HL-60/S4 treated with phorbol 12-myristate 13-acetate at 8.2 ng/mL for 4 days and 3 days (cell line): ENCODE results near the gene MAPT.
"Not testable (repeated sequence)": the region's sequence is repeated elsewhere in the genome, so short reads cannot be mapped to it uniquely, and the experiment has no call there.

Source experiments
- in situ Hi-C: fragments of 300-500 bp; cut with MboI; formaldehyde crosslinking; loops from 2 replicates; pipeline ENCODE4 v1.15.0; 2022; ENCODE audit warnings: low sequenced_read_pairs

Gene MAPT

DNA sequence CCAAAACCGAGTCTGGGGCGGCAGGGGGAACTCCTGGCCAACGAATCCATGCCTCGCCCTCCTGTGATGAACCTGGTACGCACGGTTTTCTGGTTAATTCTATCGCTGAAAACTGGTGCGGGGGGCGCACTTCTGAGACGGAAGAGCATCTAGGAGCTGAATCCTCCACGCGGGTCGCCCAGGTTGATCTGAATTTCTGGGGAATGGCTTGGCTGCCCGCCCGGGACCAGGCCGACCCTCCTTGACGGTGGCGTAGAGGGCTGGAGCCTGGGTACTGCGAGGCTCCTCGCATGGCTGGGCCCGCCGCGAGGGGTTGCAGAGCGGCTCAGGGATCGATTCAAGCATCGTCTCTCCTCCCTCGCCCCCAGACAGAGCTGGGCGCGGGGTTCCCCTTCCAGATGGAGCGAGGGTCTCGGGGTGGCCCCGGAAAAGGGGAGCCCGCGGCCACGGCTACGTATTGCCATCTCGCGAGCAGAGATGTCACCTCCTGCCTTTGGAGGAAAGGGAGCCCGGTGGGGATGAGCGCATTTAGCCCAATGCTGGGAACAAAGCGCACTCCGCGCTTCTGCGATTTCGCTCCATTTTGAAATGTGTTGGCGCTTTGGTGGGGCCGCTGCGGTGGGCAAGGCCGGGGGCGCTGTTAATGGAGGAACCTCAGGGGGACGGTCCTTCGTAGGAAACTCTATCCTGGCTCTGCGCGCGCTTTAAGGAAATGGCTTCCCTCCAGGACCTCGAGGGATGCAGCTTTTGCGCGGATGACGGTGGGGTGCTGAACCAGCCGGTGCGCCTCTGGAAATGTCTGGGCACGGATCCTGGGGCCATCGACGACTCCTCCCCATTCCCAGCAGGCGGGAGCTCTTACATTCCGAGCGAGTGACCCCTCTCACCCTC, 2.7 kb downstream of the MAPT start:
- in situ Hi-C loops: no loop called here

GRCh38 chr17:45900136-45900535, 5.8 kb downstream of the MAPT start:
- in situ Hi-C loops: no loop called here

GRCh38 chr17:45900723-45901415, 6.5 kb downstream of the MAPT start:
- in situ Hi-C loops: no loop called here

DNA sequence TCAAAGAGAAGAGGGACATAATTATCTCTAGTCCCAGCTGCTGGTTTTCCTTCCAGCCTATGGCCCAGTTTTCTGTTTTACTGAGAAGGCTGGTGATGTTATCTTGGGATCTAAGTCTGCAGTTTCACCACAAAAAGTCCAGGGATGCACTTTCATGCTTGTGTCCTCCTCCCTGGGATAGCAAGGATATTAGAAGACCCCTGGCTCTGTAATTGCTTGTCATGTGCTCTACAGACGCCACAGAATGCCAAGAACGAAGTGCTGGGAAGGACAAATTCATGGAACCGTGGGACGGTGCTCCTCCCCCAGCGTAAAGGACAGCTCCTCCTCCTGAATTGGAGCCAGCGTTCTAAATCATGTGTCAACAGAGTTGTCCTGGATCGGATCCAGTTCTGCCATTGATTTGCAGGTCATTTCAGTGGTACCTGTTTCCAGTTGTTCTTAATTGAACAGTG, 8.6 kb downstream of the MAPT start:
- in situ Hi-C loops: no loop called here

GRCh38 chr17:45904866-45905265, 10.5 kb downstream of the MAPT start:
- in situ Hi-C loops: no loop called here

DNA sequence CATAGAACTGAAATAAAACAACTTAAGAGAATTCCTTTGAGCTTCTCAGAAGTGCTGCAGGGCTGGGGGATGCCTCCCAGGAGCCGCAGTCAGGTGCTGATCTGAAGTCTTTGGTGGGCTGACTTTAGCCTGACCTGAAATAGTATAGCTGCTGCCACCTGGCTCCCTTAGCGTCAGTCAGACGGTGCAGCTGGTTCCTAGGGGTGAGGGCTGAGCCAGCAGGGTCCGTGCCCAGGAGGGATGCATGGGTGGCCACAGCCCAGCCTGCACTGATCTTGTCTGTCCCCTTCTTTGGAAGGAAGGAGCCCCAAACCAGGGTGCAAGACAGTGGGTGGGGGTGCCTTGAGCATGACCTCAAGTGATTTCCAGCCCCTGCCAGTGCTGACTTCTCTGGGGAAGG, 11.5 kb downstream of the MAPT start:
- in situ Hi-C loops: no loop called here

- in situ Hi-C loops: no loop called here
Measured at GRCh38 chr17:45906237-45906636, 11.9 kb downstream of the MAPT start.

DNA sequence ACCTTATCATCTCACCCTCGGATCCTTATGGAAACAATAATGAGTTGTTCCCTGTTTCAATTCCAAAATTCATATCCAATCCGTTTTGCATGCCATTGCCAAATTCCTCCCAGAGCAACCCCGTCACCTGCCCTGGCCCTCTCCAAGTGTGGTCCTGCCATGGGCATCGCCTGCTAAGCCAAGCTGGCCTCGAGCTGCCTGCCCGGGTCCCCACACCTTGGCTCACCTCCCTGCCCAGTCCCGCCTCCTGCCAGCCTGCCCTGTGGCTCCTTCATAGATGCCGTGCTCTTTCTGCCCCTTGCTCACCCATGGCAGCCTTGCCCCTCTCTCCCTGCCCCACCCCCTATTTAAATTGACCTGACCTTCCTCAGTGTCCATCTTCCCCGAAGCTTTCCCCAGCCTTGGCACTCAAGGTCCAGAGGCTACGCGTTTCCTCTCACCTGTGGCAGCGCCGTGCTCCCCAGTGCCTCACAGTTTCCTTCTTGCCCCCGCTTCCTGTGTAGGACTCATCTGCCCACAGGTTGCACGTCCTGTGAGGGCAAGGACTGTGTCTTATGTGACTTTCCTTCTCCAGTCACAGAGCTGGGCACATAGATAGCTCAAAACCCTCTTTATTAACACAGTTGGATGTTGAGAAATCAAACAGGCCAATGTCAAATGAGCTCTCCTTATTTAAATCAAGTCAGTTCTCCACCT, 12.7 kb downstream of the MAPT start:
- in situ Hi-C loops: no loop called here

DNA sequence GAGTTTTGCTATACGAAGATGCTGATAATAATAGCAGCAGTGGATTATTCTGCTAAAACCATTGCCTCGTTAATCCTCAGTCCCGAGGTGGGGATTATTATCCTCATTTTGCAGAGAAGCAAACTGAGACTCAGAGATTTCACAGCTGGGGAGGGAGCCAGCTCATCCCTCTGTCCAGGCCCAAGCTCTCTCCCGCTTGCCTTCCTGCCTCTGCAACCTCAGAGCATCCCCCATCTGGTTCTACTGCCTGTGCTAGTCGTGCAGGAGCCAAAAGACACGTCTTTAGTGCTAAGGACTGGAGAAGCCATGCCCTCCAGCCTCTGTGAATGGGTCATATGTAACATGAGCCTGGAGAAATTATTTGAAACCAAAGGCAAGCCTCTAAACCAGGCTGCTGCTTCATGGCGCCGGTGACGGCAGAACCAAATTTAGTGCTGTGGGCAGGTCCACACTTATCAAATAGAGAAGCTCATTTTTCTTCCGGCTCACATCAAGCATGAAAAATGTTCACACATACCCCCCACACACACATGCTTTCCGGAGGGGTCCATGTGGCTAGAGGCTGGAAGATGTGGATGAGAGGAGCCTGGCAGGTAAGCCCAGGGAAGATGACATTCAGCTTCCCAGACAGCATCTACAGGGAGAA, 13.5 kb downstream of the MAPT start:
- in situ Hi-C loops: no loop called here

- in situ Hi-C loops: no loop called here
Measured at GRCh38 chr17:45908460-45908859, 14.1 kb downstream of the MAPT start.

GRCh38 chr17:45908935-45909334, 14.6 kb downstream of the MAPT start:
- in situ Hi-C loops: no loop called here

- in situ Hi-C loops: no loop called here
Measured at GRCh38 chr17:45910667-45911066, 16.3 kb downstream of the MAPT start.

DNA sequence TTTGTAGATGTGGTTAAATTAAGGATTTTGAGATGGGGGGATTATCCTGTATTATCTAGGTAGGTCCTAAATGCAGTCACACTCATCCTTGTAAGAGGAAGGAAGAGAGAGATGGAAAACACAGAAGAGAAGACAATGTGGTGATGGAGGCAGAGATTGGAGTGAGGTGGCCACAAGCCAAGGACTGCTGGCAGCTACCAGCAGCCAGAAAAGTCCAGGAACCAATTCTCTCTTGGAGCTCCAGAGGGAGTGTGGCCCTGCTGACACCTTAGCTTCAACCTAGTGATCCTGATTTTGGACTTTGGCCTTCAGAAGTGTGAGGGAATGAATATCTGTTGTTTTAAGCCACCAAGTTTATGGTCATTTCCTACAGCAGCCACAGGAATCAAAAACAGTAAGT, 18.0 kb downstream of the MAPT start:
- in situ Hi-C loops: no loop called here

GRCh38 chr17:45913030-45913429, 18.7 kb downstream of the MAPT start:
- in situ Hi-C loops: not testable (repeated sequence)

DNA sequence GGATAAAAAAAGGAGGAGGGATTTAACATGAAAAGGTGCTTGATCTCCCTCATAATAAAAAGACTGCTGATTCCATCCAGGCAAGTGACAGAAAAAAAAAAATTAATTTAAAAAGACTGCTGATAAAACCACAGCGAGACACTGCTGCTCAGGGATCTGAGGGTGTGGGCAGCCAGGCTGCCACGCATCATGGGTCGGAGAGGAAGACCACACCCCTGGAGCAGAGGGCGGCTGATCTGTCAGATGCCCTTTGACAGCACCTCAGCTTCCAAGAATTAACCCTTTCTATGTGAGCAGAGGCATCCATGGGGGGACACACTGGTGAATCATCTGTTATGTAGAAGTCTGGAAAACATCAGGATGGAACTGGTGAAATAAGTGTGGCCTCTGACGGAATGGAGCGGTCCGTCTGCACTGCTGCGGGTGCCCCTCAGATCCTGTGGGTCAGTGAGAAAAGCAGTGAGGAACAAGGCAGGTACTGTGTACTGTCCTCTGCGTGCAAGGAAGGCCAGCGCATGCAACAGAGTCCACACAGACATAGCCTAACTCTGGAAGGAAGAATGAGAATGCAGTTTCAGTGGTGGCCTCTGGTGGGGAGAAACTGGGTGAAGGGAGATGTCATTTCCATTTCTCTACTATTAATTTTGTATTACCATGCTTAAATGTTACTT, 19.8 kb downstream of the MAPT start:
- in situ Hi-C loops: no loop called here

GRCh38 chr17:45915263-45915662, 20.9 kb downstream of the MAPT start:
- in situ Hi-C loops: no loop called here

GRCh38 chr17:45917081-45917480, 22.7 kb downstream of the MAPT start:
- in situ Hi-C loops: no loop called here

GRCh38 chr17:45918241-45918745, 23.9 kb downstream of the MAPT start:
- in situ Hi-C loops: no loop called here

DNA sequence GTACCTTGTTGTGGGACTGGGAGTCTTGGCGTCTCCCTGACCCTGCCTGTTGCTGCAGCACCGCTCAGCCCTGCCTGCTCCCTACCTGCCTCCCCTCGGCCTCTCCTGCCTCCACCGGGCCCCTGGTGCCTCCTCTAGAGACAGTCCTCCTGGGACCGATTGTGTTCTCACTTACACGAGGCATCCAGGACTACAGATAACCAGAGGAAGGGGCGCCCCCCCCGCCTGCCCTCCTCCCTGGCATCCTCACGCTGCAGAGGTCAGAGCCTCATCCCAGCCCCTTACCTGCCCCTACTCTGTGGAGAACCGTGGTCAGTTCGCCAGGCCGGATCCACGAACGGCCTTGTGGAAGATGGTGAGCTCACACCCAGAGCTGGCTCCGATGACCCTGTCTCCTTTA, 24.8 kb downstream of the MAPT start:
- in situ Hi-C loops: no loop called here

- in situ Hi-C loops: no loop called here
Measured at GRCh38 chr17:45920083-45920482, 25.7 kb downstream of the MAPT start.
